ENCODE measurements around the gene MANSC4. TPM values are rescaled to one million over a fixed set of nuclear protein-coding genes. Genes with fewer than 3 reads are reported as not detected.

Gene MANSC4
- total and polyA plus RNA-seq, 9 of the 15 experiments (the other 6 are each of a cell fraction or from before 2014, with no cell fraction given), result not detected

- TF ChIP-seq ARID4B (CRISPR knock-in tag; IDR thresholded peaks at IDR 0.05), result no peak
- no peak for TF ChIP-seq ZBTB40 (IDR thresholded peaks at IDR 0.05)
- no peak for TF ChIP-seq ZBTB40 (CRISPR knock-in tag; IDR thresholded peaks at IDR 0.05)
- no peak for TF ChIP-seq HMBOX1 (IDR thresholded peaks at IDR 0.05)
- peak; percentile 57 for TF ChIP-seq ARID1B (IDR thresholded peaks at IDR 0.05)
- no peak for TF ChIP-seq ILF3 (IDR thresholded peaks at IDR 0.05; ENCODE audit: borderline replicate concordance)
- TF ChIP-seq TARDBP (IDR thresholded peaks at IDR 0.05), result no peak
- TF ChIP-seq ZNF324 (CRISPR knock-in tag; IDR thresholded peaks at IDR 0.05), result no peak
- no peak for TF ChIP-seq MAFF (IDR thresholded peaks at IDR 0.05; ENCODE audit: low read length)
- peak; percentile 83; the same call in 1 of the 2 replicates for TF ChIP-seq MECOM (CRISPR knock-in tag; IDR thresholded peaks at IDR 0.05)
- TF ChIP-seq KDM1A (IDR thresholded peaks at IDR 0.05), result peak; percentile 57 to 69
- no peak for TF ChIP-seq E2F6 (IDR thresholded peaks at IDR 0.05; ENCODE audit: borderline replicate concordance in 1 of 2, extremely low read depth in 1 of 2, insufficient read depth in 1 of 2, insufficient read length in 1 of 2, low read depth in 1 of 2, low read length in 1 of 2, poor library complexity in 1 of 2, severe bottlenecking in 1 of 2)
- no peak for TF ChIP-seq RUNX1 (IDR thresholded peaks at IDR 0.05; ENCODE audit: low read depth)
- peak; percentile 53 for TF ChIP-seq TCF3 (CRISPR knock-in tag; IDR thresholded peaks at IDR 0.05)
Measured at GRCh38 chr12:27790179-27790578, 10.1 kb upstream of the MANSC4 start (continued).

Measured in K562 (cell line).